Right lobe of liver (tissue), 4 donors: ENCODE results near the gene RBPJL.

Experiments
- POLR2A ChIP-seq: fragments of 450-650 bp; IDR thresholded peaks from one replicate; pipeline ENCODE4 v1.6.1; 2017; ENCODE audit warnings: antibody characterized with exemption, mild to moderate bottlenecking
- TF ChIP-seq, protein P1 (sequence below), 4 donors: fragments of 200-600 bp in 3 of 4; fragments of 450-650 bp in 1 of 4; IDR thresholded peaks; one replicate each; pipeline versions ENCODE4 v1.5.1 to v1.8.0; 2016 to 2022; ENCODE audit warnings: antibody characterized with exemption in 4 of 4, mild to moderate bottlenecking in 2 of 4
- donor health status: DM: no; HTN: no; CAD: no.
- donor health status: DM: no; HTN: no; CAD: no.
- donor health status: DM: no; HTN: yes; CAD: no.

DNA sequence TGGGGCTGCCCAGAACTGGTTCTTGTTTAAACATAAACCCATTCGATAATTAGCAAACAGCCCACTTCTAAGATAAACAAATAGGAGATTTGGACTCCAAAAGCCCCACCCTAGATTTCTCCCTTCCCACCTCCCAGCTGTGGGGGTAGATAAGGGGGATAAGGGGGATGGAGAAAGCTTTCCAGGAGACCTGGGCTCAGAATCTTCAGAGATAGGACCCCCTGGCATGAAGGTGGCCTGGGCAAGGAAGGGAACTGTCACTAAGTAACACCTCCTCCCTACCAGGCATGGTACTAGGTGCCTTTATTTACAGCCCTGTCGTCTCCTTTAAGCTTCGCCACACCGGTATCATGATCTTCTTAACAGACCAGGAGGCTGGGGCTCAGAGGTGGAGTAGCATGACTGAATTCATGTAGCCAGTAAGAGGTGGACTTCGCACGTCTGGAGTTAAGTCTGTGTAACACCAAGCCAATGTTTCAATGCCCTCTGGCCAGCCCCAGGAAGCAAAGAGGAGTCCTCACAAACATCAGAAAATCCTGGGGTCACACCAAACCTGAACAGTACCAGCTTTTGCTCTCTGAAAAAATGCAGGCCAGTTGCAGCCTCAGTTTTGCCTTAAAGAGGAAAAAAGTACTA, 37.0 kb downstream of the RBPJL start:
- TF ChIP-seq, protein P1, sequence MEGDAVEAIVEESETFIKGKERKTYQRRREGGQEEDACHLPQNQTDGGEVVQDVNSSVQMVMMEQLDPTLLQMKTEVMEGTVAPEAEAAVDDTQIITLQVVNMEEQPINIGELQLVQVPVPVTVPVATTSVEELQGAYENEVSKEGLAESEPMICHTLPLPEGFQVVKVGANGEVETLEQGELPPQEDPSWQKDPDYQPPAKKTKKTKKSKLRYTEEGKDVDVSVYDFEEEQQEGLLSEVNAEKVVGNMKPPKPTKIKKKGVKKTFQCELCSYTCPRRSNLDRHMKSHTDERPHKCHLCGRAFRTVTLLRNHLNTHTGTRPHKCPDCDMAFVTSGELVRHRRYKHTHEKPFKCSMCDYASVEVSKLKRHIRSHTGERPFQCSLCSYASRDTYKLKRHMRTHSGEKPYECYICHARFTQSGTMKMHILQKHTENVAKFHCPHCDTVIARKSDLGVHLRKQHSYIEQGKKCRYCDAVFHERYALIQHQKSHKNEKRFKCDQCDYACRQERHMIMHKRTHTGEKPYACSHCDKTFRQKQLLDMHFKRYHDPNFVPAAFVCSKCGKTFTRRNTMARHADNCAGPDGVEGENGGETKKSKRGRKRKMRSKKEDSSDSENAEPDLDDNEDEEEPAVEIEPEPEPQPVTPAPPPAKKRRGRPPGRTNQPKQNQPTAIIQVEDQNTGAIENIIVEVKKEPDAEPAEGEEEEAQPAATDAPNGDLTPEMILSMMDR (IDR thresholded peaks at IDR 0.05) = no peak
- no peak for TF ChIP-seq POLR2A
